ENCODE data around the gene UNK. TPM values are rescaled to one million over a fixed set of nuclear protein-coding genes. Genes with fewer than 3 reads are reported as not detected.

UNK gene
- total and polyA plus RNA-seq, 9 of the 15 experiments (the other 6 are each of a cell fraction or from before 2014, with no cell fraction given): 12.8 to 38.6 (median 24.8) TPM

GRCh38 chr17:75807861-75808260, 23.3 kb downstream of the UNK start:
- CTCF ChIA-PET (ENCODE audit: low intra/inter-chr PET ratio): no interaction called here
- POLR2A ChIA-PET: interaction anchor here (0.6 to 4.1 kb wide), 11 partner anchors 8 to 438 kb away, joined by 3 to 37 read pairs (median 4); partner anchors contain the start of gene UNK
- TF ChIP-seq ADNP (tag; IDR thresholded peaks at IDR 0.05): no peak
- TF ChIP-seq CC2D1A (IDR thresholded peaks at IDR 0.05): no peak
- TF ChIP-seq MEIS2 (IDR thresholded peaks at IDR 0.05; ENCODE audit: partially characterized antibody): no peak
- 77% methylated on average over 3 of the region's 3 CpGs for WGBS (ENCODE audit: insufficient coverage, low coverage, missing lambda C conversion rate)
- FAIRE-seq: no peak
- no peaks in the 10 kb centered on the region for H3K79me2 ChIP-seq (ENCODE audit: control insufficient read depth, insufficient read depth, low read length)
- H4K20me1 ChIP-seq (replicated peaks; ENCODE audit: control insufficient read depth, insufficient read depth, low read length): no peaks in the 10 kb centered on the region
- no TSS peak for BruUV-seq (replicated peaks)
- peaks cover 26% of the 10 kb centered on the region; the same call in 2 of the 3 replicates for H3K36me3 ChIP-seq (ENCODE audit: control insufficient read depth, insufficient read depth, low read length)
- H3K4me3 ChIP-seq: no peak overlapping the region
- no peak overlapping the region for H3K9ac ChIP-seq (ENCODE audit: insufficient read depth in 1 of 2, low read depth in 2 of 2, low read length in 2 of 2)
- no peak for DNase-seq (ENCODE audit: extremely low read depth in 1 of 4, low spot score in 3 of 4)
- no peak overlapping the region for H3K27ac ChIP-seq (ENCODE audit: extremely low read depth, low read depth, low read length)
- no peaks in the 10 kb centered on the region for H3K27me3 ChIP-seq (ENCODE audit: control insufficient read depth in 2 of 2, insufficient read depth in 2 of 2, low read length in 2 of 2)
- H3K4me2 ChIP-seq (ENCODE audit: insufficient read depth, low read length): no peak overlapping the region
- H3K9me1 ChIP-seq (ENCODE audit: control insufficient read depth, insufficient read depth, low read length): no peaks in the 10 kb centered on the region
- in situ Hi-C loops (cut with MboI) (no loop called here), intact Hi-C loops (cut with micrococcal nuclease) (no loop called here)
- no peak for ATAC-seq
- no peaks in the 10 kb centered on the region for H3K9me3 ChIP-seq (replicated peaks; ENCODE audit: control insufficient read depth, insufficient read depth, low read depth, low read length)
- peaks cover 10 to 20% of the 10 kb centered on the region in 2 experiments for H3K4me1 ChIP-seq (replicated peaks in 1 of 2; ENCODE audit: control insufficient read depth in 2 of 2, insufficient read depth in 2 of 2, low read length in 2 of 2)
- no peak overlapping the region for H2AFZ ChIP-seq (ENCODE audit: low read depth, low read length)

GRCh38 chr17:75808549-75808904, 23.9 kb downstream of the UNK start:
- FAIRE-seq (no peak), DNase-seq (ENCODE audit: extremely low read depth in 1 of 4, low spot score in 3 of 4) (no peak), ATAC-seq (no peak)
- POLR2A ChIA-PET: interaction anchor here (0.6 to 4.1 kb wide), 9 partner anchors 9 to 437 kb away, joined by 3 to 37 read pairs (median 7); partner anchors contain the start of gene UNK
- no peaks in the 10 kb centered on the region for H3K9me1 ChIP-seq (ENCODE audit: control insufficient read depth, insufficient read depth, low read length)
- H3K4me3 ChIP-seq: no peak overlapping the region
- H3K9ac ChIP-seq (ENCODE audit: insufficient read depth in 1 of 2, low read depth in 2 of 2, low read length in 2 of 2): no peak overlapping the region; a peak in 1 of 4 replicates
- BruUV-seq (replicated peaks): no TSS peak
- H3K36me3 ChIP-seq (ENCODE audit: control insufficient read depth, insufficient read depth, low read length): peaks cover 31% of the 10 kb centered on the region; the same call in 2 of the 3 replicates
- H3K27me3 ChIP-seq (ENCODE audit: control insufficient read depth in 2 of 2, insufficient read depth in 2 of 2, low read length in 2 of 2): no peaks in the 10 kb centered on the region
- CTCF ChIA-PET (ENCODE audit: low intra/inter-chr PET ratio): no interaction called here
- H3K4me2 ChIP-seq (ENCODE audit: insufficient read depth, low read length): no peak overlapping the region
- H2AFZ ChIP-seq (ENCODE audit: low read depth, low read length): no peak overlapping the region
- H3K79me2 ChIP-seq (ENCODE audit: control insufficient read depth, insufficient read depth, low read length): no peaks in the 10 kb centered on the region
- intact Hi-C loops (cut with micrococcal nuclease) (no loop called here), in situ Hi-C loops (cut with MboI) (no loop called here)
- no peaks in the 10 kb centered on the region for H3K9me3 ChIP-seq (replicated peaks; ENCODE audit: control insufficient read depth, insufficient read depth, low read depth, low read length)
- 51% methylated on average over 4 of the region's 4 CpGs for WGBS (ENCODE audit: insufficient coverage, low coverage, missing lambda C conversion rate)
- peaks cover 10 to 20% of the 10 kb centered on the region in 2 experiments for H3K4me1 ChIP-seq (replicated peaks in 1 of 2; ENCODE audit: control insufficient read depth in 2 of 2, insufficient read depth in 2 of 2, low read length in 2 of 2)
- no peaks in the 10 kb centered on the region for H4K20me1 ChIP-seq (replicated peaks; ENCODE audit: control insufficient read depth, insufficient read depth, low read length)
- TF ChIP-seq ZNF143 (CRISPR knock-in tag; IDR thresholded peaks at IDR 0.05) (no peak), ZNF41 (CRISPR knock-in tag; conservative IDR thresholded peaks at IDR 0.05) (0 out of 2 replicates have a peak, but pooled peaks have one; percentile 13)
- H3K27ac ChIP-seq (ENCODE audit: extremely low read depth, low read depth, low read length): no peak overlapping the region; the same call in 2 of the 3 replicates
